OCI-LY3 (cell line): ENCODE measurements around the gene ARHGAP5.

Source experiments
- EZH2phosphoT487 ChIP-seq: fragments of 200-600 bp; shearing (Covaris generic); IDR thresholded peaks from 2 replicates; pipeline ENCODE4 v1.6.1; 2018; ENCODE audit warnings: antibody characterized with exemption, mixed run types, low read depth
- TF ChIP-seq, protein P1 (sequence below): fragments of 200-600, 300-600 bp; sonication (generic); IDR thresholded peaks from 2 replicates; pipeline ENCODE4 v1.5.1; 2014; ENCODE audit warnings: antibody characterized with exemption, low read length, low read depth

DNA sequence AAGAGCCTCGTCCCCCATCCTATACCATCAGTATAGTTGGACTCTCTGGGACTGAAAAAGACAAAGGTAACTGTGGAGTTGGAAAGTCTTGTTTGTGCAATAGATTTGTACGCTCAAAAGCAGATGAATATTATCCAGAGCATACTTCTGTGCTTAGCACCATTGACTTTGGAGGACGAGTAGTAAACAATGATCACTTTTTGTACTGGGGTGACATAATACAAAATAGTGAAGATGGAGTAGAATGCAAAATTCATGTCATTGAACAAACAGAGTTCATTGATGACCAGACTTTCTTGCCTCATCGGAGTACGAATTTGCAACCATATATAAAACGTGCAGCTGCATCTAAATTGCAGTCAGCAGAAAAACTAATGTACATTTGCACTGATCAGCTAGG lies 13.6 kb downstream of the ARHGAP5 start:
- TF ChIP-seq, protein P1, sequence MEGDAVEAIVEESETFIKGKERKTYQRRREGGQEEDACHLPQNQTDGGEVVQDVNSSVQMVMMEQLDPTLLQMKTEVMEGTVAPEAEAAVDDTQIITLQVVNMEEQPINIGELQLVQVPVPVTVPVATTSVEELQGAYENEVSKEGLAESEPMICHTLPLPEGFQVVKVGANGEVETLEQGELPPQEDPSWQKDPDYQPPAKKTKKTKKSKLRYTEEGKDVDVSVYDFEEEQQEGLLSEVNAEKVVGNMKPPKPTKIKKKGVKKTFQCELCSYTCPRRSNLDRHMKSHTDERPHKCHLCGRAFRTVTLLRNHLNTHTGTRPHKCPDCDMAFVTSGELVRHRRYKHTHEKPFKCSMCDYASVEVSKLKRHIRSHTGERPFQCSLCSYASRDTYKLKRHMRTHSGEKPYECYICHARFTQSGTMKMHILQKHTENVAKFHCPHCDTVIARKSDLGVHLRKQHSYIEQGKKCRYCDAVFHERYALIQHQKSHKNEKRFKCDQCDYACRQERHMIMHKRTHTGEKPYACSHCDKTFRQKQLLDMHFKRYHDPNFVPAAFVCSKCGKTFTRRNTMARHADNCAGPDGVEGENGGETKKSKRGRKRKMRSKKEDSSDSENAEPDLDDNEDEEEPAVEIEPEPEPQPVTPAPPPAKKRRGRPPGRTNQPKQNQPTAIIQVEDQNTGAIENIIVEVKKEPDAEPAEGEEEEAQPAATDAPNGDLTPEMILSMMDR: no peak
- TF ChIP-seq EZH2phosphoT487: no peak
